Calu3 (cell line): ENCODE data around the gene CXCR1. TPM values are rescaled to one million over a fixed set of nuclear protein-coding genes. Genes with fewer than 3 reads are reported as not detected.

Experiments used
- BruUV-seq: library from RNA; stranded (reverse); fragments of 400-500 nt; replicated peaks from 2 replicates; lab custom pipeline; 2021; lab: Mats Ljungman, UMichigan
- CTCF ChIA-PET: fragments of 300-600 bp; sonication (Branson Sonifier 250); formaldehyde crosslinking; loops from one replicate; lab custom pipeline; 2022; ENCODE audit warnings: antibody characterized with exemption; lab: Charles Lee
- DNase-seq: peaks from one replicate; pipeline ENCODE4 v3.0.0; 2022
- H3K27ac Mint-ChIP-seq: one replicate; pipeline ENCODE4 v1.8.0; 2022; ENCODE audit warnings: mixed read lengths; ENCODE audit not compliant: unreplicated experiment
- H3K27me3 Mint-ChIP-seq: one replicate; pipeline ENCODE4 v1.8.0; 2022; ENCODE audit warnings: mixed read lengths; ENCODE audit not compliant: unreplicated experiment
- H3K36me3 Mint-ChIP-seq: one replicate; pipeline ENCODE4 v1.8.0; 2022; ENCODE audit warnings: mild to moderate bottlenecking, moderate library complexity, mixed read lengths; ENCODE audit not compliant: insufficient read depth, unreplicated experiment
- H3K4me1 Mint-ChIP-seq: one replicate; pipeline ENCODE4 v1.8.0; 2022; ENCODE audit warnings: mild to moderate bottlenecking, low read depth, mixed read lengths; ENCODE audit not compliant: unreplicated experiment
- H3K4me3 Mint-ChIP-seq: one replicate; pipeline ENCODE4 v1.8.0; 2022; ENCODE audit warnings: mild to moderate bottlenecking, low read depth, moderate library complexity, mixed read lengths; ENCODE audit not compliant: unreplicated experiment
- H3K9me3 Mint-ChIP-seq: one replicate; pipeline ENCODE4 v1.8.0; 2022; ENCODE audit warnings: low read depth, mixed read lengths; ENCODE audit not compliant: unreplicated experiment
- intact Hi-C: fragments of 100-400 bp; cut with micrococcal nuclease; formaldehyde crosslinking; loops from one replicate; pipeline ENCODE4 v1.10.0; 2022; ENCODE audit not compliant: unreplicated experiment
- total RNA-seq: library from RNA; stranded (reverse); gene quantifications from 2 replicates; pipeline ENCODE4 v1.2.3, GENCODE V29; 2022
- TF ChIP-seq, protein P1 (sequence below): fragments of 200-600 bp; IDR thresholded peaks from one replicate; pipeline ENCODE4 v1.8.0; 2022; ENCODE audit warnings: antibody characterized with exemption; ENCODE audit not compliant: unreplicated experiment

Gene CXCR1
- total RNA-seq, 1 experiment from 2014 or later = not detected

DNA sequence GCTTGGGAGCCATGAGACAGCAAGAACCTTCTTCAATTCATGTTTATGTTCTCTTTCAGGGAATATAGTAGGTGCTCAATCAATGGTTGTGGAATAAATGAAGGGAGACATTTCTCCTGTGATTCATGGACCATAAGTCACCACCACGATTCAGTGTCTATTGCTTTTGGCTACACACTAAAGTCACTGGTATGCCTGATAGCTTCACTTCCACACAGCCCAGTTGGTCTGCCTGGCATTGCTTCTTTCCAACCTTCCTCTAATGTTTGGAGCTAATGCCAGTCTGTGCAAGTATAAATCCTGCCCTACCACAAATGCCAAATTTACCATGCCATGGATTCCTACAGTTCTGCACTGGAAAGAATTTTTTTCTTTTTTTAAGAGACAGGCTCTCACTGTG, 1.3 kb upstream of the CXCR1 start:
- no TSS peak for BruUV-seq
- intact Hi-C loops = no loop called here
- Mint-ChIP-seq H3K4me3 (no peak overlapping the region), H3K27me3 (peaks cover 80% of the 10 kb centered on the region), H3K4me1 (peaks cover 15% of the 10 kb centered on the region), H3K27ac (no peak overlapping the region), H3K9me3 (no peaks in the 10 kb centered on the region), H3K36me3 (no peaks in the 10 kb centered on the region)
- TF ChIP-seq, protein P1, sequence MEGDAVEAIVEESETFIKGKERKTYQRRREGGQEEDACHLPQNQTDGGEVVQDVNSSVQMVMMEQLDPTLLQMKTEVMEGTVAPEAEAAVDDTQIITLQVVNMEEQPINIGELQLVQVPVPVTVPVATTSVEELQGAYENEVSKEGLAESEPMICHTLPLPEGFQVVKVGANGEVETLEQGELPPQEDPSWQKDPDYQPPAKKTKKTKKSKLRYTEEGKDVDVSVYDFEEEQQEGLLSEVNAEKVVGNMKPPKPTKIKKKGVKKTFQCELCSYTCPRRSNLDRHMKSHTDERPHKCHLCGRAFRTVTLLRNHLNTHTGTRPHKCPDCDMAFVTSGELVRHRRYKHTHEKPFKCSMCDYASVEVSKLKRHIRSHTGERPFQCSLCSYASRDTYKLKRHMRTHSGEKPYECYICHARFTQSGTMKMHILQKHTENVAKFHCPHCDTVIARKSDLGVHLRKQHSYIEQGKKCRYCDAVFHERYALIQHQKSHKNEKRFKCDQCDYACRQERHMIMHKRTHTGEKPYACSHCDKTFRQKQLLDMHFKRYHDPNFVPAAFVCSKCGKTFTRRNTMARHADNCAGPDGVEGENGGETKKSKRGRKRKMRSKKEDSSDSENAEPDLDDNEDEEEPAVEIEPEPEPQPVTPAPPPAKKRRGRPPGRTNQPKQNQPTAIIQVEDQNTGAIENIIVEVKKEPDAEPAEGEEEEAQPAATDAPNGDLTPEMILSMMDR = no peak
- DNase-seq = no peak
- CTCF ChIA-PET = interaction anchor here (0.6 kb wide), 1 partner anchor 24 kb away, joined by 5 read pairs; no protein-coding TSS in a partner anchor

DNA sequence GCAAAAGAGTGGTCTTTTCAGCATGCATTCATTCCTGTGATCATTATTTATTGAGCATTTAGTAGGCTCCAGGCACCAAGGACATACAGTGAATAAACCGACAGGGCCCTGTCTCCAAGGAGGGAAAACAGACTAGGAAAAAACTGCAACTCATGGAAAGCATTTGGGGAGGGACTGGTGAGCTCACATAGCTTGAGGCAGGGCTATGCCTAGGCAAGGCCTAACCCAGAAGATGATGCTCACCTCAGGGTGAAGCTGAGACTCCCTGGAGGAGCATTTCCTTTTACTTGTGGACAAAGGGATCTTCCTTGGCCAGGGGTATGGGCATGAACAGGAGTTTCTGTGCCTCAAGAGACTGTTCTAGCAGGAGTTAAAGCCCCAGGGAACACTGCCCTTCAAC, 3.9 kb downstream of the CXCR1 start:
- intact Hi-C loops = no loop called here

DNA sequence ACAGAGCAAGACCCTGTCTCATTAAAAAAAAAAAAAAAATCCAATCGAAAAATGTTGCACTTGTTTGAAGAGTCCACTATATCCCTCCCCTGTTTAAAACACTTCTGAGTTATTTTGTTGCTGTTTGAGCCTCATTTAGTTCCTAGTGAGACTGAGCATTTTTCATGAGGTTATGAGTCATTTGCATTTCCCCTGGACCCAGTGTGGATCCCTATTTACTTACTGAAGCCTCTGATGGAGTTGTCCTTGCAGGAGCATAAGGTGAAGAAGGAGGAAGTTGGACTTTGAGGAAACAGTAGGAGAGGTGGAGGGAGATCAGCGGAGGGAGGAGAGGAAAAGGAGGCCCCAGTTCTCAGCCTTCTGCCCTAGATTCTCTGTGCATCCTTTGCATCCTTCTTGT, 5.1 kb downstream of the CXCR1 start:
- no peak overlapping the region for H3K4me3 Mint-ChIP-seq
- no peaks in the 10 kb centered on the region for H3K4me1 Mint-ChIP-seq
- DNase-seq = no peak
- H3K27me3 Mint-ChIP-seq = peaks cover 80% of the 10 kb centered on the region
- CTCF ChIA-PET = interaction anchor here (0.6 to 0.9 kb wide), 2 partner anchors 8 to 236 kb away, joined by 3 read pairs; no protein-coding TSS in a partner anchor
- no peaks in the 10 kb centered on the region for H3K9me3 Mint-ChIP-seq
- BruUV-seq = no TSS peak
- no peaks in the 10 kb centered on the region for H3K36me3 Mint-ChIP-seq
- TF ChIP-seq, protein P1 = no peak
- no peak overlapping the region for H3K27ac Mint-ChIP-seq
- intact Hi-C loops = no loop called here

More for the DNA sequence above, 3.9 kb downstream of the CXCR1 start:
- H3K36me3 Mint-ChIP-seq = no peaks in the 10 kb centered on the region
- TF ChIP-seq, protein P1 = no peak
- H3K9me3 Mint-ChIP-seq = no peaks in the 10 kb centered on the region
- no peak overlapping the region for H3K4me3 Mint-ChIP-seq
- no peaks in the 10 kb centered on the region for H3K4me1 Mint-ChIP-seq
- CTCF ChIA-PET = no interaction called here
- DNase-seq = no peak
- H3K27me3 Mint-ChIP-seq = peaks cover 91% of the 10 kb centered on the region
- no TSS peak for BruUV-seq
- H3K27ac Mint-ChIP-seq = no peak overlapping the region

DNA sequence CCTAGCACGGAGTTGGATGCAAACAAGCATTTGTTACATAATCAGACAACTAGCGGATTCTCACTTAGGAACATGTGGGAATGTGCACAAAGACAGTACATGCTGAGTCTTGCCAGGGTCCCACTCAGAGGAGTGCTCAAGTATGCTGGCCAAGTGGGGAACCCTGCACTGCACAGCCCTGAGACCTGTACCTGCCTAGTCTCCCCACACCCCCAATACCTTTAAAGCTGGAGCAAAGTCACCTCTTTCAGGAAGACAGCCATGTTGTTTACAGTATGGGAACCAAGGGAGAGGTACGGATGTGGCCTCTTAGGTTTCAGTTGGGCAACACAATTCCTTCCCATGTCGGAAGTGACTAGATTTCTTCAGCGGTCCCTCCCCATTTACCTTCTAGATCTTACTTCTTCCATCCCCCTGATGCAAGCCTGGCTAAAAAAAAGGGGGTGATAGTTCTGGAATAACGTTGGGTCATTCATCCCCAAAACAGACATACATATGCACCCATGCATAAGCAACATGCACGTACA, 10.7 kb downstream of the CXCR1 start:
- H3K36me3 Mint-ChIP-seq = no peaks in the 10 kb centered on the region
- peaks cover 9% of the 10 kb centered on the region for H3K4me1 Mint-ChIP-seq
- H3K4me3 Mint-ChIP-seq = no peak overlapping the region
- peaks cover 23% of the 10 kb centered on the region for H3K27me3 Mint-ChIP-seq
- no TSS peak for BruUV-seq
- CTCF ChIA-PET = no interaction called here
- H3K27ac Mint-ChIP-seq = no peak overlapping the region
- H3K9me3 Mint-ChIP-seq = no peaks in the 10 kb centered on the region
- DNase-seq = no peak
- intact Hi-C loops = no loop called here
- TF ChIP-seq, protein P1 = no peak
